Measurements from ENCODE around the gene MYOM3.

MYOM3 gene

DNA sequence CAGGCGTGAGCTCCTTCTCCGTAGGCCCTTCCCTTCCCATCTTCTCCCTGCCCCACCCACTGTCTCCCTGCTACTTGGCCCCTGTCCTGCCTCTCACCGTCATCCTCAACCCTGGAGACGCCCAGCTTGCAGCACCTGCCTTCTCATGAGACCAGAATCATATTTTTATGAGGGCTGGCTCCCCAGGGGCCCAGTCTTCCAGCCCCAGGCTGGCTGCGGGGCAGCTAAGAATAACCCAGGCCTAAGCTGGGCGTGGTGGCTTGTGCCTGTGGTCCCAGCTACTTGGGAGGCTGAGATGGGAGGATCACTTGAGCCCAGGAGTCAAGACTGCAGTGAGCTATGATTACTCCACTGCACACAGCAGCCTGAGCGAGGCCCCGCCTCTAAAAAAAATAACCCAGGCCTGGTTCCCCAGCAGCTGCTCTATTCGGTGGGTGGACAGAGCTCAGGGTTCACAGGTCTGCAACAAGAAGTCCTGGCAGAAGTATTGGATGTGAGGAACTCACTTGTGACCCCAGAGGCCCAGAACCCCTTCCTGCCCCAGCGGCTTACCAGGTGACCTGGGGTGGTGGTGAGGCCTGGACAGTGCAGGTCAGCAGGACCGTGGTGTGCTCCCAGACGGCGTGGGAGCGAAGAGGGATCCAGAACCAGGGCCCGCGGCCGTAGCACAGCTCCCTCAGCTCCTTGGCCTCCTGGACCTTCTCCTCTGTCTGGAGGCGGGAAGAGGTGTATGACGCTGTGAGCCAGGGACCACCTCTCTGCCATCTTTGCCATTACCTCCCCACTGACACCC, 6.4 kb downstream of the MYOM3 start:
- DNase-seq (ENCODE audit: low read depth, low spot score): no peak
- in situ Hi-C loops (cut with HindIII; ENCODE audit: low sequenced_read_pairs): no loop called here
- H3K4me3 ChIP-seq (ENCODE audit: low read depth, low read length): no peak overlapping the region
- TF ChIP-seq, protein P1, sequence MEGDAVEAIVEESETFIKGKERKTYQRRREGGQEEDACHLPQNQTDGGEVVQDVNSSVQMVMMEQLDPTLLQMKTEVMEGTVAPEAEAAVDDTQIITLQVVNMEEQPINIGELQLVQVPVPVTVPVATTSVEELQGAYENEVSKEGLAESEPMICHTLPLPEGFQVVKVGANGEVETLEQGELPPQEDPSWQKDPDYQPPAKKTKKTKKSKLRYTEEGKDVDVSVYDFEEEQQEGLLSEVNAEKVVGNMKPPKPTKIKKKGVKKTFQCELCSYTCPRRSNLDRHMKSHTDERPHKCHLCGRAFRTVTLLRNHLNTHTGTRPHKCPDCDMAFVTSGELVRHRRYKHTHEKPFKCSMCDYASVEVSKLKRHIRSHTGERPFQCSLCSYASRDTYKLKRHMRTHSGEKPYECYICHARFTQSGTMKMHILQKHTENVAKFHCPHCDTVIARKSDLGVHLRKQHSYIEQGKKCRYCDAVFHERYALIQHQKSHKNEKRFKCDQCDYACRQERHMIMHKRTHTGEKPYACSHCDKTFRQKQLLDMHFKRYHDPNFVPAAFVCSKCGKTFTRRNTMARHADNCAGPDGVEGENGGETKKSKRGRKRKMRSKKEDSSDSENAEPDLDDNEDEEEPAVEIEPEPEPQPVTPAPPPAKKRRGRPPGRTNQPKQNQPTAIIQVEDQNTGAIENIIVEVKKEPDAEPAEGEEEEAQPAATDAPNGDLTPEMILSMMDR (IDR thresholded peaks at IDR 0.05; ENCODE audit: low read depth, low read length): no peak

DNA sequence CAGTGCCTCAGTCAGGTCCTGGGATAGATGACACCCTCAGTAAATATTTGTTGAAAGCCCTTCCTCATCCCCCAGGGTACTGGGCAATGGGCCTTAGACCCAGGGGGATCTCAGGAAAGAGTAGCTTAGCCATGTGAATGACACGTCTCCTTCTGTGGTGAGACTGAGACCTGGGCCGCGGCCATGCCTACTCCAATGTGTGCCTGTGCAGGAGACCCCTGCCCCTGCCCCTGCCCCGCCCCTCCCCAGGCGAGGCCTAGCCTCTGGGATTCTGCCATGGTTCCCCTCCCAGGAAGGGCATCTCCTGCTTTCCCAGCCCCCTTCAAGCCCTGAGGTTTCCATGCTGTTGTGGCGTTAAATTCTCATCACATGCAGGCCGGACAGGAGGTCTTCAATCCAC, 7.1 kb downstream of the MYOM3 start:
- DNase-seq (ENCODE audit: low read depth, low spot score): no peak
- in situ Hi-C loops (cut with HindIII; ENCODE audit: low sequenced_read_pairs): no loop called here
- H3K4me3 ChIP-seq (ENCODE audit: low read depth, low read length): no peak overlapping the region
- TF ChIP-seq, protein P1 (IDR thresholded peaks at IDR 0.05; ENCODE audit: low read depth, low read length): no peak

DNA sequence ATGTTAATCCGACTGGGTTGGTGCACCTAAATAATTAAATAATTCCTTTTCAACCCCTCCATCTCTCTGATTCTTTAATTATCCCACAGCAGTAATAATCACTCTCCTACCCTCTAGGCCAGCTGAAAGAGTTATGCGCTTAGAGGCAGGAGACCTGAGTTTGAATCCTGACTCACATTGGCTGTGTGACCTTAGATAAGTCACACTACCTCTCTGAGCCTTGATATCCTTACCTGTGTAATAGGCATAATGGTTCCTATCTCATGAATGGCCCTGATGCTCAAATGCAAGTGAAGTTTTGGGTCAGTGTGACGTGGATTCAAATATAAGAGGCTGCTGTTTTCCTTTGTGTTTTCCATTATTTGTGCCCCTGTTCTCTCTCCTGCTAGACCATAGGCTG, 8.1 kb downstream of the MYOM3 start:
- no peak for DNase-seq (ENCODE audit: low read depth, low spot score)
- TF ChIP-seq, protein P1 (IDR thresholded peaks at IDR 0.05; ENCODE audit: low read depth, low read length): no peak
- no peak overlapping the region for H3K4me3 ChIP-seq (ENCODE audit: low read depth, low read length)
- in situ Hi-C loops (cut with HindIII; ENCODE audit: low sequenced_read_pairs): no loop called here

DNA sequence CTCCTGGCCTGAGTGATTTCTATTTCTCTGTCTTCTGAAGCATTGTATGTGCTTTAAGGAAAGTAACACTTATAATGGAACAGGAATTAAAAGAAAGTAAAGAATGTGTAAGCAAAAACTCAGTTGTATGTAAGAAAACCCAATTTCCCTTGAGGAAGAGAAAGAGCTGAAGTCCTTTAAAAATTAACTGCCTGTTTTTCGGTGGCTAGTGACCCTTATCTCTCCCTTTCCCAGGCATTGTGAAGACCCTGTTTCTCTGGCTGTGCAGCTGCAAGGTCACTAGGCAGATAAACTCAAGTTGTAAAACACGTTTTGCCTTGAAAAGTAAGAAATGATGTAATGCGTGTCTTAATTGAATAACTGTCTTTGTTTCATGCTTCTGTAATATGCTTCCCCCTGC, 8.5 kb downstream of the MYOM3 start:
- TF ChIP-seq, protein P1 (IDR thresholded peaks at IDR 0.05; ENCODE audit: low read depth, low read length): no peak
- no peak overlapping the region for H3K4me3 ChIP-seq (ENCODE audit: low read depth, low read length)
- DNase-seq (ENCODE audit: low read depth, low spot score): no peak
- in situ Hi-C loops (cut with HindIII; ENCODE audit: low sequenced_read_pairs): no loop called here

DNA sequence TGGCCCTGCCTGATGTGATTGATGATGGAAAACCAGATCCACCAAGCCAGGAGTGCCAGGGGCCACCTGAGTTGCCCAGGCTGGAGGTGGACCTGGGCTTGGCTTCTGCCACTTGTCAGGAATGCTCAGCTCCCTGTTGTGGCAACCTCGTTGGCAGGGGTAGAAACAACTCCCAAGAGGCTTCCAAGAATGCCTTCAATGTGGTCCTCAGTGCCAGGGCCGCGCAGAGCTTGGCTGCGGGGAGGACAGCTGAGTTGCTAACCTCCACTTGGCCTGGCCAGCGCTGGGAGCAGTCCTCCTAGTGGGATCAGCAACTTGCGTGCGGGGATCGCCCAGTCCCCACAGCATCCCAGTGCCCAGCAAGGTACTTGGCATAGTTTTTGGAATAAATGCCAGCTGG, 9.0 kb downstream of the MYOM3 start:
- no peak for DNase-seq (ENCODE audit: low read depth, low spot score)
- in situ Hi-C loops (cut with HindIII; ENCODE audit: low sequenced_read_pairs): no loop called here
- TF ChIP-seq, protein P1 (IDR thresholded peaks at IDR 0.05; ENCODE audit: low read depth, low read length): no peak
- no peak overlapping the region for H3K4me3 ChIP-seq (ENCODE audit: low read depth, low read length)

DNA sequence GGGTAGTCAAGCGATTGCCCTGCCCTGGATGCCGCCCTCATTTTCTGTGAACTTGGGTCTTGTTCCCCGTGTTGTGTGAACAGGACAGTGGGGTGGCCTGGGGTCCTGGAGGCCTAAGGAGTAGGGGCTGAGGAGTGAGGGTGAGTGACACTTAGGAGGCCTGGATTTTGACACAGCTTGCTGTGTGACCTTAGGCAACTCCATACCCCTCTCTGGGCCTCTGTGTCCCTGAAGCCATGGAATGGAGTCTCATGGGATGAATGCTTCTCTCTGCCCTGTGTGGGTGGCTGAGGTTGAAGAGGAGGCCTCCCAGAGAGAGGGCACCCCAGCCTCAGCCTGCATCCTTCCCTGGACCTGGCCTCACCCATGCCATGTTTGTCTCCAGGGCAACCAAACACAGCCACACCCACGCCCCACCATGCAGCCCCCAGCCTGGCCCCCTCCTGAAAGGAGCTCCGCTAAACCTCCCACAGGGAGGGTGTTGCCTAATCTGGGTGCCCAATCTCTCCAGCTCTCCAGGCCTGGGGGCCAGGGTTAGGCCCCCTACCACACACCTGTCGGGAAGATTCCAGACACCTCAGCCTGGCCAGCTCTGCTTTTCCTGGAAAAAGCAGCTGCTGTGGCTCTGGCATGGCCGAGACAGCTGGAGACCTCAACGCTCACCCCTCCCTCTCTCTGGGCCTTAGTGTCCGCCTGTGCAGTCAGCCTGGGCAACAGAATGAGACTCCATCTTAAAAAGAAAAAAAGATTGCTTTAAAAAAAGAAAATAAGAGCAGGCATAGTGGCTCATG, 9.9 kb downstream of the MYOM3 start:
- in situ Hi-C loops (cut with HindIII; ENCODE audit: low sequenced_read_pairs): no loop called here
- DNase-seq (ENCODE audit: low read depth, low spot score): no peak
- TF ChIP-seq, protein P1 (IDR thresholded peaks at IDR 0.05; ENCODE audit: low read depth, low read length): no peak

More for the DNA sequence above, 9.9 kb downstream of the MYOM3 start:
- H3K4me3 ChIP-seq (ENCODE audit: low read depth, low read length): no peak overlapping the region
